Measurements from ENCODE around the gene HSPBP1. TPM values are rescaled to one million over a fixed set of nuclear protein-coding genes. Genes with fewer than 3 reads are reported as not detected.

HSPBP1 gene, protein sequence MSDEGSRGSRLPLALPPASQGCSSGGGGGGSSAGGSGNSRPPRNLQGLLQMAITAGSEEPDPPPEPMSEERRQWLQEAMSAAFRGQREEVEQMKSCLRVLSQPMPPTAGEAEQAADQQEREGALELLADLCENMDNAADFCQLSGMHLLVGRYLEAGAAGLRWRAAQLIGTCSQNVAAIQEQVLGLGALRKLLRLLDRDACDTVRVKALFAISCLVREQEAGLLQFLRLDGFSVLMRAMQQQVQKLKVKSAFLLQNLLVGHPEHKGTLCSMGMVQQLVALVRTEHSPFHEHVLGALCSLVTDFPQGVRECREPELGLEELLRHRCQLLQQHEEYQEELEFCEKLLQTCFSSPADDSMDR
- 29.8 TPM for total RNA-seq

DNA sequence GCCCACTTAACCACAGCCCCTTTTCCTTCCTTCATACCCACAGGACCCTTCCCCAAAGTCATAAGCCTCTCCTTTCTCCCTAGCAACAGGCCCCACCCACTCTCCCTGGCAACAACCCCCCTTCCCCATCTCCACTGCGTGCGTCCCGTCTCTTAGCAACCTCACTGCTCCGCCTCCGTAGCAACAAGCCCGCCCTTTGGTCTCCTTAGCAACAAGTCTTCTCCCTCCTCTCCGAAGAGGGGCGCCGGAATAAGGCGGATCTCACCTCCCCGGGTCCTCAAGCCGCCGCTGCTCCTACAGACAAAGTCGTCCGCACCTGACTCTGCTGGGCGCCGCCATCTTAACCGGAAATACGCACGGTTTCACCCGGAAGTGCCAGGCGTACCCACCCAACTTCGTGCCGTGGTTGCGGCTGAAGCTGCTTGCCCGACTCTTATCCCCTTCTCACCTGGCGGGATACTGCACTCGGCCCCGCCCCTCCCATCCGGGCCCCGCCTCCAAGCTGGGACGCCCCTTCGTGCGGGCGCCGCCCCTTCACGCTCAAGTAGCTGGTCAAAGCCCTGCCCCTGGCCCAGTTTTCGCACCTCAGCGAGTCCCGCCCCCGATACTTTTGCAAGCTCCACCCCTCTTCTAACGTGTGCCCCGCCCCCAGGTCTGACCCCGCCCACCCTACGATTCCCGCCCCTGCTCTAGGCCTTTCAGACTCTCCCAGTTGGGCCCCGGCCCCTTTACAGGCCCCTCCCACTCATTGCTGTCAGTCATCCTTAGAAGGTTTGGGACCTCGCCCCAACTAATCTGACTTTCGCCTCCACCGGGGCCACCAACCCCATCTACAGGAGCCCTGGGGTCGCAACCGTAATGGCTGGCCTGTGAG is at the start of gene HSPBP1:
Gene HSPBP1 (minus strand): TSS at position 341 of the 874 bp plus-strand sequence. CDS start 502 bp downstream, outside the sequence.

GRCh38 chr19:55325172-55325571 is 45.3 kb upstream of the HSPBP1 start, which contains the start of gene TMEM150B:
Gene TMEM150B, minus strand, starts transcription at chr19:55325341. Its CDS starts 4,305 bp downstream, at chr19:55321036.

GRCh38 chr19:55283548-55284377 is 3.9 kb upstream of the HSPBP1 start, which contains the start of gene BRSK1:
Gene BRSK1, plus strand, starts transcription at chr19:55283997. Its CDS starts 446 bp downstream, at chr19:55284443.

GRCh38 chr19:55258828-55259539 is 20.9 kb downstream of the HSPBP1 start, which contains the start of gene PPP6R1:
Gene PPP6R1, minus strand, starts transcription at chr19:55259017. Its CDS starts 11,914 bp downstream, at chr19:55247103.

DNA sequence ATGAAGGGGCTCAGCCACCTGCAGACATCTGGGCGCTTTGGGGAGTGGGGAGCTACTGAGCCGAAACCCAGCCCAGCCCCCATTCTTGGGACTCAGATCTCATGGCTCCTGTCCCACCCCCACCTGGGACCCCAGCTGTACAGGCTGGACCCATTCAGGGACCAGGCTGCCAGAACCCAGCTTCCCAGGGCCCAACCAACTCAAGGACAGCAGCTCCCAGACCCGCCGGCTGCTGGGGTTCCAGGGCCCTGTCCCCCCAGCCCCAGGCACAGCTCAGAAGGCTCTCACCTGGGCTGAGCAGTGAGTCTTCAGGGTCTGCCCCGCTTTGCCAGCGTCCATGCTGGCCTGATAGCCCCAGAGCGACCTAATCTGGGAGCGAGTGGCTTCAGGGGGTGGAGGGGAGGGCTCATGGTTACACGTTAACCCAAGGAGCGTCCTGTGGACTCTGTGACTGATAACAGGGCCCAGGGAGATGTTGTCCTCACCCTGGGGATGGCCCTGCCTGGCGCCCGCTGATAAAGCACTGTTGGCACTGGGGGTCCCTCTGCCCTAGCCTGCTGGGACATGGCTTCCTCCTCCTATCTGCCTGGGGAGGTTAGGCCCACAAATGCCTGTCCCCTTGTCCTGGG is 51.4 kb downstream of the HSPBP1 start, which contains the start of gene TMEM86B:
Gene TMEM86B (minus strand): TSS at position 361 of the 629 bp plus-strand sequence. CDS start 22 bp downstream, at position 339.

Small RNA genes lying within 50 kb of the gene (small RNA-seq; reads per million reads assigned to genes)
- 0.13 reads per million for gene MIR6802
- gene MIR6803 = not detected
- not detected for gene MIR6804

Other genes starting within 250 kb of the HSPBP1 start
- gene GP6, start 241.8 kb downstream of the HSPBP1 start, total RNA-seq = 0.23 TPM
- gene RDH13, start 217.0 kb downstream of the HSPBP1 start, total RNA-seq = 30.4 TPM
- 2.1 TPM for gene EPS8L1, start 204.2 kb downstream of the HSPBP1 start, total RNA-seq
- 16.1 TPM for gene PPP1R12C, start 162.5 kb downstream of the HSPBP1 start, total RNA-seq
- gene TNNT1, start 130.9 kb downstream of the HSPBP1 start, total RNA-seq = 20.5 TPM
- gene TNNI3, start 122.4 kb downstream of the HSPBP1 start, total RNA-seq = 3.5 TPM
- gene DNAAF3, start 113.5 kb downstream of the HSPBP1 start, total RNA-seq = 3.9 TPM
- gene SYT5, start 99.8 kb downstream of the HSPBP1 start, total RNA-seq = 67.4 TPM
- gene PTPRH, start 70.6 kb downstream of the HSPBP1 start, total RNA-seq = 0.69 TPM
- gene TMEM86B, start 51.3 kb downstream of the HSPBP1 start, total RNA-seq = 0.92 TPM
- 23.1 TPM for gene PPP6R1, start 21.1 kb downstream of the HSPBP1 start, total RNA-seq
- gene BRSK1, start 3.9 kb upstream of the HSPBP1 start, total RNA-seq = 111 TPM
- not detected for gene TMEM150B, start 45.2 kb upstream of the HSPBP1 start, total RNA-seq
- gene KMT5C, start 59.8 kb upstream of the HSPBP1 start, total RNA-seq = 11.3 TPM
- 0.92 TPM for gene COX6B2, start 74.6 kb upstream of the HSPBP1 start, total RNA-seq
- gene GARIN5B, start 83.2 kb upstream of the HSPBP1 start, total RNA-seq = not detected
- gene IL11, start 90.4 kb upstream of the HSPBP1 start, total RNA-seq = 0.23 TPM
- gene TMEM190, start 96.7 kb upstream of the HSPBP1 start, total RNA-seq = not detected
- gene TMEM238, start 104.2 kb upstream of the HSPBP1 start, total RNA-seq = not detected
- 129 TPM for gene RPL28, start 105.8 kb upstream of the HSPBP1 start, total RNA-seq
- 43.4 TPM for gene UBE2S, start 127.7 kb upstream of the HSPBP1 start, total RNA-seq
- gene SHISA7, start 163.2 kb upstream of the HSPBP1 start, total RNA-seq = 4.6 TPM
- 20.5 TPM for gene ISOC2, start 181.5 kb upstream of the HSPBP1 start, total RNA-seq
- not detected for gene C19orf85, start 184.6 kb upstream of the HSPBP1 start, total RNA-seq
- 1.6 TPM for gene ZNF628, start 196.5 kb upstream of the HSPBP1 start, total RNA-seq
- gene NAT14, start 205.1 kb upstream of the HSPBP1 start, total RNA-seq = 20.3 TPM
- 0.23 TPM for gene SSC5D, start 208.3 kb upstream of the HSPBP1 start, total RNA-seq

Data from diencephalon (tissue), 1 donor.